ENCODE data around the gene MIB2. TPM values are rescaled to one million over a fixed set of nuclear protein-coding genes. Genes with fewer than 3 reads are reported as not detected.

The MIB2 gene
- total RNA-seq, 1 experiment from 2014 or later, result 74.5 TPM

GRCh38 chr1:1664941-1665814 is 49.9 kb downstream of the MIB2 start:
- ATAC-seq, result peak; percentile 5; the same call in 1 of the 2 replicates
- TF ChIP-seq SIN3A (IDR thresholded peaks at IDR 0.05; ENCODE audit: borderline replicate concordance, insufficient read depth, low read depth, low read length), result no peak
- no peak for TF ChIP-seq POLR2AphosphoS5 (IDR thresholded peaks at IDR 0.05; ENCODE audit: low read depth, low read length)
- TF ChIP-seq REST (IDR thresholded peaks at IDR 0.05; ENCODE audit: insufficient read depth in 1 of 2, low read depth in 2 of 2, low read length in 1 of 2), result no peak
- no peak for TF ChIP-seq CTCF (IDR thresholded peaks at IDR 0.05)
- no peak for TF ChIP-seq TCF7L2 (IDR thresholded peaks at IDR 0.05; ENCODE audit: low read depth, low read length)

GRCh38 chr1:1665815-1666251 is 50.5 kb downstream of the MIB2 start:
- Histone ChIP-seq H3K9me3 (ENCODE audit: control insufficient read depth, insufficient read depth, low read depth, low read length) (no peaks in the 10 kb centered on the region), H3K36me3 (ENCODE audit: control insufficient read depth, insufficient read depth, low read length) (peaks cover 2% of the 10 kb centered on the region; the same call in 1 of the 2 replicates), H3K27ac (ENCODE audit: low read length) (no peak overlapping the region), H3K4me3 (ENCODE audit: low read depth in 2 of 2, low read length in 2 of 2) (no peak overlapping the region), H3K27me3 (ENCODE audit: control insufficient read depth, insufficient read depth, low read length) (no peaks in the 10 kb centered on the region), H3K4me1 (ENCODE audit: control insufficient read depth, insufficient read depth, low read length) (no peaks in the 10 kb centered on the region)
- BruUV-seq (replicated peaks), result no TSS peak
- POLR2A ChIA-PET, result no interaction called here
- in situ Hi-C loops (cut with HindIII; ENCODE audit: low pct_unique_long_range_greater_than_20kb, low sequenced_read_pairs) (no loop called here), intact Hi-C loops (cut with micrococcal nuclease; ENCODE audit: unreplicated experiment) (no loop called here)
- CTCF ChIA-PET, result interaction anchor here (0.5 to 1.0 kb wide), 3 partner anchors 13 to 138 kb away, joined by 3 to 4 read pairs (median 3); no protein-coding TSS in a partner anchor
- no peak for TF ChIP-seq POLR2AphosphoS5 (IDR thresholded peaks at IDR 0.05; ENCODE audit: low read depth, low read length)
- peak; percentile 84 for TF ChIP-seq CTCF (IDR thresholded peaks at IDR 0.05)
- TF ChIP-seq REST (IDR thresholded peaks at IDR 0.05; ENCODE audit: insufficient read depth in 1 of 2, low read depth in 2 of 2, low read length in 1 of 2), result no peak
- ATAC-seq, result 0 out of 2 replicates have a peak, but pooled peaks have one; percentile 22
- DNase-seq (ENCODE audit: low read depth, low spot score), result no peak

More at GRCh38 chr1:1664941-1665814, 49.9 kb downstream of the MIB2 start:
- H3K4me3 ChIP-seq (ENCODE audit: low read depth in 2 of 2, low read length in 2 of 2), result no peak overlapping the region
- no peaks in the 10 kb centered on the region for H3K4me1 ChIP-seq (ENCODE audit: control insufficient read depth, insufficient read depth, low read length)
- no peaks in the 10 kb centered on the region for H3K9me3 ChIP-seq (ENCODE audit: control insufficient read depth, insufficient read depth, low read depth, low read length)
- ChIA-PET POLR2A (no interaction called here), CTCF (interaction anchor here (1.0 kb wide), 1 partner anchor 13 kb away, joined by 4 read pairs; no protein-coding TSS in a partner anchor)
- intact Hi-C loops (cut with micrococcal nuclease; ENCODE audit: unreplicated experiment), result no loop called here
- in situ Hi-C loops (cut with HindIII; ENCODE audit: low pct_unique_long_range_greater_than_20kb, low sequenced_read_pairs), result no loop called here
- no TSS peak for BruUV-seq (replicated peaks)
- H3K36me3 ChIP-seq (ENCODE audit: control insufficient read depth, insufficient read depth, low read length), result peaks cover 2% of the 10 kb centered on the region; the same call in 1 of the 2 replicates
- H3K27ac ChIP-seq (ENCODE audit: low read length), result no peak overlapping the region
- H3K27me3 ChIP-seq (ENCODE audit: control insufficient read depth, insufficient read depth, low read length), result no peaks in the 10 kb centered on the region
- no peak for DNase-seq (ENCODE audit: low read depth, low spot score)
